C4-2B (cell line): ENCODE data around the gene PARP3.

Source experiments
- ZFX ChIP-seq: fragments of 450-650 bp; IDR thresholded peaks from 2 replicates; pipeline ENCODE4 v1.6.1; 2017
- TF ChIP-seq, protein P1 (sequence below): fragments of 450-650 bp; conservative IDR thresholded peaks from 2 replicates; pipeline ENCODE4 v1.5.1; 2017; ENCODE audit warnings: mild to moderate bottlenecking

DNA sequence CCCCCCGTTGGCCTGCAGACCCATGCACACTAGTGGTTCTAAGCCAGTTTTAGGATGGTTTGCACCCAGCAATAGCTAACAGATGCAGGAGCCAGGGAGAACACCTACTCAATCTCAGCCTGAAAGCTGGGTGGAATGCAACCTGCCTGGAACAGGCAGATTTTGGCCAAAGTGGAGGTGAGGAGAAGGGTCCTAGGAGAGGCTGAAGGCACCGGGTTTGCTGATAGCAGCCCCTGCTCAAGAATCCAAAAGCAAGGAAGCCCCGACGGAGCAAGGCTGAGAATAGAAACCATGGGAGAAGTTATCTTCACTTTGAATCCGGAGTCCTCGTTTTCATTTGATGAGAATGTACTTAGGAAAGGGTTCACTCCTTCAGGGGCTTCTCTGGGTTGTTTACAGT lies 10.4 kb upstream of the PARP3 start:
- TF ChIP-seq, protein P1, sequence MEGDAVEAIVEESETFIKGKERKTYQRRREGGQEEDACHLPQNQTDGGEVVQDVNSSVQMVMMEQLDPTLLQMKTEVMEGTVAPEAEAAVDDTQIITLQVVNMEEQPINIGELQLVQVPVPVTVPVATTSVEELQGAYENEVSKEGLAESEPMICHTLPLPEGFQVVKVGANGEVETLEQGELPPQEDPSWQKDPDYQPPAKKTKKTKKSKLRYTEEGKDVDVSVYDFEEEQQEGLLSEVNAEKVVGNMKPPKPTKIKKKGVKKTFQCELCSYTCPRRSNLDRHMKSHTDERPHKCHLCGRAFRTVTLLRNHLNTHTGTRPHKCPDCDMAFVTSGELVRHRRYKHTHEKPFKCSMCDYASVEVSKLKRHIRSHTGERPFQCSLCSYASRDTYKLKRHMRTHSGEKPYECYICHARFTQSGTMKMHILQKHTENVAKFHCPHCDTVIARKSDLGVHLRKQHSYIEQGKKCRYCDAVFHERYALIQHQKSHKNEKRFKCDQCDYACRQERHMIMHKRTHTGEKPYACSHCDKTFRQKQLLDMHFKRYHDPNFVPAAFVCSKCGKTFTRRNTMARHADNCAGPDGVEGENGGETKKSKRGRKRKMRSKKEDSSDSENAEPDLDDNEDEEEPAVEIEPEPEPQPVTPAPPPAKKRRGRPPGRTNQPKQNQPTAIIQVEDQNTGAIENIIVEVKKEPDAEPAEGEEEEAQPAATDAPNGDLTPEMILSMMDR, result no peak
- no peak for TF ChIP-seq ZFX
